Tibial nerve (tissue), 4 donors: ENCODE results near the gene ASPSCR1. TPM values are rescaled to one million over a fixed set of nuclear protein-coding genes. Genes with fewer than 3 reads are reported as not detected.

Source experiments
- DNase-seq, 2 donors: peaks; one replicate each; pipeline ENCODE4 v3.0.0-alpha.2; 2019; ENCODE audit warnings: low spot score in 2 of 2
- H3K27ac ChIP-seq, 4 donors: fragments of 200-600 bp; sonication (generic) in 3 of 4; one replicate each; pipeline ENCODE4 v1.5.1; 2017 to 2019; ENCODE audit warnings: mild to moderate bottlenecking in 1 of 4
- H3K27me3 ChIP-seq, 2 donors: fragments of 200-600 bp; sonication (generic) in 1 of 2; one replicate each; pipeline versions ENCODE4 v1.5.1 to v1.6.0; 2017 to 2019
- H3K36me3 ChIP-seq, 3 donors: fragments of 200-600 bp; sonication (generic); one replicate each; pipeline ENCODE4 v1.5.1; 2018 to 2019
- H3K4me1 ChIP-seq, 4 donors: fragments of 200-600 bp; sonication (generic) in 3 of 4; one replicate each; pipeline ENCODE4 v1.5.1; 2017 to 2019
- H3K4me3 ChIP-seq, 4 donors: fragments of 200-600 bp; sonication (generic) in 3 of 4; one replicate each; pipeline ENCODE4 v1.5.1; 2017 to 2019; ENCODE audit warnings: mild to moderate bottlenecking in 1 of 4, moderate library complexity in 1 of 4
- H3K9me3 ChIP-seq, 4 donors: fragments of 200-600 bp; sonication (generic) in 3 of 4; one replicate each; pipeline ENCODE4 v1.5.1; 2017 to 2019
- EP300 ChIP-seq, 2 donors: sonication (generic); formaldehyde crosslinking; IDR thresholded peaks; one replicate each; pipeline ENCODE4 v1.6.1; 2017; ENCODE audit warnings: antibody characterized with exemption in 2 of 2, mild to moderate bottlenecking in 1 of 2
- POLR2A ChIP-seq, 2 donors: fragments of 450-650 bp; IDR thresholded peaks; one replicate each; pipeline ENCODE4 v1.6.1; 2017; ENCODE audit warnings: antibody characterized with exemption in 2 of 2, mild to moderate bottlenecking in 2 of 2, moderate library complexity in 2 of 2
- WGBS, 2 donors: methylation state at CpG; one replicate each; pipeline ENCODE4 v1.1.5; 2018; 5-methylcytosine and 5-hydroxymethylcytosine counted together
- total RNA-seq, 4 donors: library from RNA; depleted of rRNA; stranded (reverse); fragments of >200 nt; gene quantifications; one replicate each; pipeline ENCODE4 v1.1.0, GENCODE V29; 2016
- TF ChIP-seq, protein P1 (sequence below), 5 experiments: fragments of 200-600 bp in 3 of 5; fragments of 450-650 bp in 2 of 5; sonication (generic) in 3 of 5; IDR thresholded peaks; one replicate each; pipeline ENCODE4 v1.5.1; 2016 to 2019; ENCODE audit warnings: antibody characterized with exemption in 5 of 5, mild to moderate bottlenecking in 3 of 5, moderate library complexity in 2 of 5

Gene ASPSCR1
- total RNA-seq, 4 donors from 2014 or later, result 32.9 to 82.8 (median 55.6) TPM

GRCh38 chr17:82042649-82043048 is 65.2 kb downstream of the ASPSCR1 start:
- H3K4me3 ChIP-seq, result no peak overlapping the region
- H3K9me3 ChIP-seq, result no peaks in the 10 kb centered on the region
- no peak for DNase-seq
- H3K27me3 ChIP-seq, result no peaks in the 10 kb centered on the region
- 85 to 92% methylated on average over 8 to 9 of the region's 9 CpGs for WGBS, 2 donors
- peaks cover 0 to 12% (median 0%) of the 10 kb centered on the region in 3 donors for H3K36me3 ChIP-seq
- H3K27ac ChIP-seq, result no peak overlapping the region
- H3K4me1 ChIP-seq, result peaks cover 0 to 8% (median 2%) of the 10 kb centered on the region in 4 donors
- TF ChIP-seq EP300 (IDR thresholded peaks at IDR 0.05), result no peak
- TF ChIP-seq POLR2A (IDR thresholded peaks at IDR 0.05), result no peak
- TF ChIP-seq, protein P1, sequence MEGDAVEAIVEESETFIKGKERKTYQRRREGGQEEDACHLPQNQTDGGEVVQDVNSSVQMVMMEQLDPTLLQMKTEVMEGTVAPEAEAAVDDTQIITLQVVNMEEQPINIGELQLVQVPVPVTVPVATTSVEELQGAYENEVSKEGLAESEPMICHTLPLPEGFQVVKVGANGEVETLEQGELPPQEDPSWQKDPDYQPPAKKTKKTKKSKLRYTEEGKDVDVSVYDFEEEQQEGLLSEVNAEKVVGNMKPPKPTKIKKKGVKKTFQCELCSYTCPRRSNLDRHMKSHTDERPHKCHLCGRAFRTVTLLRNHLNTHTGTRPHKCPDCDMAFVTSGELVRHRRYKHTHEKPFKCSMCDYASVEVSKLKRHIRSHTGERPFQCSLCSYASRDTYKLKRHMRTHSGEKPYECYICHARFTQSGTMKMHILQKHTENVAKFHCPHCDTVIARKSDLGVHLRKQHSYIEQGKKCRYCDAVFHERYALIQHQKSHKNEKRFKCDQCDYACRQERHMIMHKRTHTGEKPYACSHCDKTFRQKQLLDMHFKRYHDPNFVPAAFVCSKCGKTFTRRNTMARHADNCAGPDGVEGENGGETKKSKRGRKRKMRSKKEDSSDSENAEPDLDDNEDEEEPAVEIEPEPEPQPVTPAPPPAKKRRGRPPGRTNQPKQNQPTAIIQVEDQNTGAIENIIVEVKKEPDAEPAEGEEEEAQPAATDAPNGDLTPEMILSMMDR (IDR thresholded peaks at IDR 0.05), result no peak

- no peaks in the 10 kb centered on the region for H3K27me3 ChIP-seq
- no peak overlapping the region for H3K27ac ChIP-seq
- H3K9me3 ChIP-seq, result no peaks in the 10 kb centered on the region
- 39 to 54% methylated on average over 6 to 16 of the region's 16 CpGs for WGBS, 2 donors
- TF ChIP-seq, protein P1 (IDR thresholded peaks at IDR 0.05), result no peak
- TF ChIP-seq EP300 (IDR thresholded peaks at IDR 0.05) (no peak), POLR2A (IDR thresholded peaks at IDR 0.05) (no peak)
- peaks cover 0 to 6% (median 0%) of the 10 kb centered on the region in 4 donors for H3K4me1 ChIP-seq
- H3K4me3 ChIP-seq, result no peak overlapping the region
- peaks cover 0 to 21% (median 3%) of the 10 kb centered on the region in 3 donors for H3K36me3 ChIP-seq
- DNase-seq, result no peak
Measured at GRCh38 chr17:82043507-82043906, 66.1 kb downstream of the ASPSCR1 start.

- Histone ChIP-seq H3K36me3 (peaks cover 0 to 42% (median 3%) of the 10 kb centered on the region in 3 donors), H3K9me3 (no peaks in the 10 kb centered on the region), H3K4me3 (no peak overlapping the region), H3K27ac (no peak overlapping the region), H3K27me3 (no peaks in the 10 kb centered on the region), H3K4me1 (peaks cover 0 to 30% (median 5%) of the 10 kb centered on the region in 4 donors)
- no peak for DNase-seq
- no peak for TF ChIP-seq EP300 (IDR thresholded peaks at IDR 0.05)
- no peak for TF ChIP-seq POLR2A (IDR thresholded peaks at IDR 0.05)
- TF ChIP-seq, protein P1 (IDR thresholded peaks at IDR 0.05), result no peak
- 71 to 76% methylated on average over 10 to 14 of the region's 14 CpGs for WGBS, 2 donors
Measured at GRCh38 chr17:82045936-82046484, 68.6 kb downstream of the ASPSCR1 start.

- peaks cover 0 to 33% (median 5%) of the 10 kb centered on the region in 4 donors for H3K4me1 ChIP-seq
- TF ChIP-seq, protein P1 (IDR thresholded peaks at IDR 0.05), result no peak
- no peak for TF ChIP-seq POLR2A (IDR thresholded peaks at IDR 0.05)
- TF ChIP-seq EP300 (IDR thresholded peaks at IDR 0.05), result no peak
- DNase-seq, result no peak
- no peak overlapping the region for H3K4me3 ChIP-seq
- H3K36me3 ChIP-seq, result peaks cover 0 to 42% (median 3%) of the 10 kb centered on the region in 3 donors
- 86 to 87% methylated on average over 20 to 21 of the region's 21 CpGs for WGBS, 2 donors
- no peak overlapping the region for H3K27ac ChIP-seq
- no peaks in the 10 kb centered on the region for H3K9me3 ChIP-seq
- no peaks in the 10 kb centered on the region for H3K27me3 ChIP-seq
Measured at GRCh38 chr17:82046903-82047302, 69.5 kb downstream of the ASPSCR1 start.

DNA sequence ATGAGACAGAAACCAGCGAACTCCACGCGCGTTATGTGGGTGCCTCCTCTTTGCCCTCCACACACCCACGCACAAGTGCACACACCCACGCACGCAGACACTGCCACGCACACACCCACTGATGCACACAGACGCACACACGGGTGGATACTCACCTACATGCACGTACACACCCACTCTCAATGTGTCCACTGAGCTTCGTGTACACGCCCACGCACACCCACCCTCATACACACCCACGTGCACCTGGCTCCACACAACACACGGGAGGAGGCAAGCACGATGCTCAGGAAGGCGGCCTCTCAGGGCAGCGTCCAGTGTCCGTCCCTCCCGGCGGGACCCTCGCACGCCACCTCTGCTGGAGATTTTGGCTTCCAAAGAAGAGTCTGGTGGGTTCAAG is 70.0 kb downstream of the ASPSCR1 start:
- Histone ChIP-seq H3K9me3 (no peaks in the 10 kb centered on the region), H3K27ac (peak overlapping the region in 1 of 4 donors; percentile 90), H3K27me3 (no peaks in the 10 kb centered on the region), H3K36me3 (peaks cover 0 to 42% (median 3%) of the 10 kb centered on the region in 3 donors), H3K4me3 (no peak overlapping the region), H3K4me1 (peaks cover 0 to 36% (median 6%) of the 10 kb centered on the region in 4 donors)
- TF ChIP-seq, protein P1 (IDR thresholded peaks at IDR 0.05), result no peak
- TF ChIP-seq POLR2A (IDR thresholded peaks at IDR 0.05) (no peak), EP300 (IDR thresholded peaks at IDR 0.05) (no peak)
- WGBS, 2 donors, result 81% methylated on average over 21 to 24 of the region's 24 CpGs
- DNase-seq, result no peak
